A549 (cell line): Measurements from ENCODE around the gene TNS3. TPM values are rescaled to one million over a fixed set of nuclear protein-coding genes. Genes with fewer than 3 reads are reported as not detected.

Experiments
- ATAC-seq, 2 experiments: fragments of 200-7000 bp in 1 of 2; fragments of >200 bp in 1 of 2; cut with Nextera tagmentation in 1 of 2; cut with Tn5 transposase in 1 of 2; 3 replicates each; pipeline versions ENCODE4 v1.8.0 to v1.9.1; 2018 to 2020; ENCODE audit warnings: mild to moderate bottlenecking in 1 of 2, moderate library complexity in 1 of 2
- CTCF ChIA-PET: fragments of 300-600 bp; sonication (Branson Sonifier 250); formaldehyde crosslinking; extraction: SDS; loops from one replicate; lab custom pipeline; 2021; ENCODE audit warnings: antibody characterized with exemption, inconsistent platforms; lab: Yijun Ruan, JAX
- POLR2A ChIA-PET: fragments of 350-600 bp; formaldehyde crosslinking; extraction: SDS; loops from one replicate; lab custom pipeline; 2021; ENCODE audit warnings: antibody characterized with exemption, inconsistent platforms; lab: Yijun Ruan, JAX
- DNase-seq, 2 experiments: peaks; one replicate each; pipeline versions ENCODE4 v3.0.0 to v3.0.0-alpha.2; 2011 to 2016; ENCODE audit warnings: low read depth in 1 of 2, low spot score in 1 of 2
- FAIRE-seq: peaks from 2 replicates; lab custom pipeline; 2011; peaks lifted over from hg19 to GRCh38; lab: Jason Lieb, UNC
- H3K27ac ChIP-seq, 2 experiments: fragments of >200 bp; sonication (Bioruptor Twin); formaldehyde crosslinking; 3 replicates each; pipeline ENCODE4 v1.5.1; 2016 to 2017
- H3K4me1 ChIP-seq: fragments of >200 bp; sonication (Bioruptor Twin); formaldehyde crosslinking; 3 replicates; pipeline ENCODE4 v1.6.1; 2016
- H3K4me2 ChIP-seq: fragments of >200 bp; sonication (Bioruptor Twin); formaldehyde crosslinking; 3 replicates; pipeline ENCODE4 v1.6.1; 2016
- H3K4me3 ChIP-seq: fragments of >200 bp; sonication (Bioruptor Twin); formaldehyde crosslinking; 3 replicates; pipeline ENCODE4 v1.5.1; 2016
- H3K9me3 ChIP-seq: fragments of >200 bp; sonication (Bioruptor Twin); formaldehyde crosslinking; 3 replicates; pipeline ENCODE4 v1.6.1; 2016
- BHLHE40 ChIP-seq: IDR thresholded peaks from 2 replicates; pipeline ENCODE4 v1.6.1; 2012; ENCODE audit warnings: low read depth, low read length, inconsistent platforms
- CBX2 ChIP-seq: fragments of 200-600 bp; sonication (generic); IDR thresholded peaks from 2 replicates; pipeline ENCODE4 v1.6.1; 2016; ENCODE audit warnings: low read depth, mild to moderate bottlenecking, borderline replicate concordance
- CEBPB ChIP-seq, 2 experiments: fragments of >200 bp in 1 of 2; sonication (Bioruptor Twin) in 1 of 2; formaldehyde crosslinking in 1 of 2; IDR thresholded peaks; 2 replicates each; pipeline ENCODE4 v1.6.1; 2012 to 2016
- CHD2 ChIP-seq: fragments of 150-350 bp; IDR thresholded peaks from 2 replicates; pipeline ENCODE4 v1.6.1; 2014; ENCODE audit warnings: low read length; ENCODE audit not compliant: partially characterized antibody
- EHF ChIP-seq: fragments of 250-450 bp; sonication (Bioruptor Pico); IDR thresholded peaks from 2 replicates; pipeline ENCODE4 v1.5.0; 2020; ENCODE audit warnings: mild to moderate bottlenecking
- FOSB ChIP-seq: fragments of 250-450 bp; sonication (Bioruptor Pico); IDR thresholded peaks from 2 replicates; pipeline ENCODE4 v1.5.0; 2020; ENCODE audit warnings: mild to moderate bottlenecking, moderate library complexity
- FOXS1 ChIP-seq: fragments of 250-450 bp; sonication (Bioruptor Pico); IDR thresholded peaks from 2 replicates; pipeline ENCODE4 v1.5.0; 2020; ENCODE audit warnings: mild to moderate bottlenecking, moderate library complexity
- HOXA7 ChIP-seq: fragments of 250-450 bp; sonication (Bioruptor Pico); IDR thresholded peaks from 2 replicates; pipeline ENCODE4 v1.5.0; 2020; ENCODE audit warnings: mild to moderate bottlenecking, moderate library complexity
- HOXB5 ChIP-seq: fragments of 250-450 bp; sonication (Bioruptor Pico); IDR thresholded peaks from 2 replicates; pipeline ENCODE4 v1.5.0; 2020; ENCODE audit warnings: mild to moderate bottlenecking, moderate library complexity
- JUN ChIP-seq, 2 experiments: fragments of >200 bp; sonication (Bioruptor Twin); formaldehyde crosslinking; IDR thresholded peaks; 2 replicates in 1 of 2; 3 replicates in 1 of 2; pipeline ENCODE4 v1.6.1; 2016 to 2017
- KDM5A ChIP-seq: fragments of 200-600 bp; sonication (generic); IDR thresholded peaks from 2 replicates; pipeline ENCODE4 v1.6.1; 2016; ENCODE audit warnings: antibody characterized with exemption, mild to moderate bottlenecking
- MAFK ChIP-seq: fragments of 450-650 bp; IDR thresholded peaks from 2 replicates; pipeline ENCODE4 v1.6.1; 2014; ENCODE audit not compliant: partially characterized antibody
- MAZ ChIP-seq: fragments of 150-350 bp; IDR thresholded peaks from 2 replicates; pipeline ENCODE4 v1.6.1; 2014; ENCODE audit warnings: antibody characterized with exemption, low read depth, low read length, borderline replicate concordance
- POLR2A ChIP-seq: IDR thresholded peaks from 2 replicates; pipeline ENCODE4 v1.6.1; 2012; ENCODE audit warnings: mild to moderate bottlenecking, low read length
- POLR2AphosphoS2 ChIP-seq: conservative IDR thresholded peaks from 2 replicates; pipeline ENCODE4 v1.6.1; 2012; ENCODE audit warnings: low read length, improper control_type of control experiment, inconsistent platforms
- RCOR1 ChIP-seq: fragments of 150-350 bp; IDR thresholded peaks from 2 replicates; pipeline ENCODE4 v1.6.1; 2014; ENCODE audit warnings: antibody characterized with exemption, low read length, low read depth
- RNF2 ChIP-seq: fragments of 200-600 bp; sonication (generic); IDR thresholded peaks from 2 replicates; pipeline ENCODE4 v1.6.1; 2016; ENCODE audit warnings: low read depth, mild to moderate bottlenecking, antibody characterized with exemption, moderate library complexity, borderline replicate concordance
- SMC3 ChIP-seq: fragments of >200 bp; sonication (Bioruptor Twin); formaldehyde crosslinking; IDR thresholded peaks from 3 replicates; pipeline ENCODE4 v1.6.1; 2018; ENCODE audit warnings: inconsistent platforms
- SREBF2 ChIP-seq: fragments of 450-650 bp; IDR thresholded peaks from 2 replicates; pipeline ENCODE4 v1.6.1; 2014; ENCODE audit warnings: mild to moderate bottlenecking, moderate library complexity
- TP53 ChIP-seq: fragments of 250-450 bp; sonication (Bioruptor Pico); IDR thresholded peaks from 2 replicates; pipeline ENCODE4 v1.5.0; 2021; ENCODE audit warnings: mild to moderate bottlenecking, moderate library complexity
- ZC3H11A ChIP-seq: fragments of 450-650 bp; IDR thresholded peaks from 2 replicates; pipeline ENCODE4 v1.6.1; 2014; ENCODE audit warnings: antibody characterized with exemption, mild to moderate bottlenecking
- ZNF302 ChIP-seq: fragments of 250-450 bp; sonication (Bioruptor Pico); IDR thresholded peaks from 2 replicates; pipeline ENCODE4 v1.9.0; 2021; ENCODE audit warnings: inconsistent platforms, mild to moderate bottlenecking, moderate library complexity
- WGBS: methylation state at CpG from one replicate; pipeline ENCODE4 v1.1.6; 2017; ENCODE audit errors: missing lambda C conversion rate; 5-methylcytosine and 5-hydroxymethylcytosine counted together
- polyA plus RNA-seq, 4 experiments: library from polyadenylated mRNA; depleted of rRNA in 3 of 4; stranded (reverse); fragments of >200 nt; fragmentation: RNase III in 1 of 4; extraction: RNeasy Plus Mini Kit Qiagen cat#74134 plus additional on column Dnase treatment in 1 of 4; gene quantifications; 2 replicates in 3 of 4; 3 replicates in 1 of 4; pipeline ENCODE4 v1.2.3, GENCODE V29; 2011 to 2017
- TF ChIP-seq, protein P1 (sequence below): fragments of >200 bp; sonication (Bioruptor Twin); formaldehyde crosslinking; IDR thresholded peaks from 2 replicates; pipeline ENCODE4 v1.6.1; 2016
- TF ChIP-seq, protein P2 (sequence below): fragments of 450-650 bp; IDR thresholded peaks from 2 replicates; pipeline ENCODE4 v1.6.1; 2014; ENCODE audit warnings: antibody characterized with exemption
- TF ChIP-seq, protein P3 (sequence below): IDR thresholded peaks from 2 replicates; pipeline ENCODE4 v1.6.1; 2012

TNS3 gene
- polyA plus RNA-seq, 2 of the 4 experiments (the other 2 are of a cell fraction), result 107 to 134 TPM

DNA sequence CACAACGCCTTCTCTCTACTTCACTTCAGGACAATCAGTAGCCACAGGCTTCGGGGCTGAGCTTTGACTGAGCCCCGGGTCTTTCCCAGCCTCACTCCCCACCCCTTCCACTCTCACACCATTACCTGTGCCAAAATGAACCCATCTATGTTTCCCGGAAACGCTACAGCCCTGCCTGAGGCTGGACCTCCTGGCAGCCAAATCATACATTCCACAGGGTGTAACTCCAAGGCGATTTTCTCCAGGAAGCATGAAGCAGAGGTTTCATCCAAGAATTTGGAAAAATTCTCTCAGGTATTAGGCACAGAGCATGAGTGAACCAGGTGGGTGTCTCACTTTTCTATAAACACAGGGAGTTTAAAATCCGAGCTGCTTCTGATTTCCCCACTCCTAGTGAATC, 286.3 kb downstream of the TNS3 start:
- DNase-seq, result no peak
- no peak for ATAC-seq
- Histone ChIP-seq H3K4me3 (no peak overlapping the region), H3K9me3 (no peaks in the 10 kb centered on the region), H3K27ac (no peak overlapping the region), H3K4me1 (peaks cover 44% of the 10 kb centered on the region), H3K4me2 (no peak overlapping the region)
- TF ChIP-seq POLR2AphosphoS2, result no peak
- TF ChIP-seq RNF2, result no peak
- TF ChIP-seq ZNF302 (CRISPR knock-in tag), result no peak
- TF ChIP-seq, protein P1, sequence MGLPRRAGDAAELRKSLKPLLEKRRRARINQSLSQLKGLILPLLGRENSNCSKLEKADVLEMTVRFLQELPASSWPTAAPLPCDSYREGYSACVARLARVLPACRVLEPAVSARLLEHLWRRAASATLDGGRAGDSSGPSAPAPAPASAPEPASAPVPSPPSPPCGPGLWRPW, result no peak
- no peak for TF ChIP-seq POLR2A
- no peak for TF ChIP-seq MAZ
- no peak for TF ChIP-seq HOXB5 (CRISPR knock-in tag)
- no peak for TF ChIP-seq EHF (CRISPR knock-in tag)
- TF ChIP-seq SMC3, result no peak
- TF ChIP-seq CBX2, result no peak
- TF ChIP-seq KDM5A, result no peak
- FAIRE-seq, result no peak
- CTCF ChIA-PET, result interaction anchor here (1.0 to 5.8 kb wide), 2 partner anchors 30 to 41 kb away, joined by 3 to 19 read pairs; no protein-coding TSS in a partner anchor
- POLR2A ChIA-PET, result no interaction called here
- 88% methylated on average over 7 of the region's 7 CpGs for WGBS

DNA sequence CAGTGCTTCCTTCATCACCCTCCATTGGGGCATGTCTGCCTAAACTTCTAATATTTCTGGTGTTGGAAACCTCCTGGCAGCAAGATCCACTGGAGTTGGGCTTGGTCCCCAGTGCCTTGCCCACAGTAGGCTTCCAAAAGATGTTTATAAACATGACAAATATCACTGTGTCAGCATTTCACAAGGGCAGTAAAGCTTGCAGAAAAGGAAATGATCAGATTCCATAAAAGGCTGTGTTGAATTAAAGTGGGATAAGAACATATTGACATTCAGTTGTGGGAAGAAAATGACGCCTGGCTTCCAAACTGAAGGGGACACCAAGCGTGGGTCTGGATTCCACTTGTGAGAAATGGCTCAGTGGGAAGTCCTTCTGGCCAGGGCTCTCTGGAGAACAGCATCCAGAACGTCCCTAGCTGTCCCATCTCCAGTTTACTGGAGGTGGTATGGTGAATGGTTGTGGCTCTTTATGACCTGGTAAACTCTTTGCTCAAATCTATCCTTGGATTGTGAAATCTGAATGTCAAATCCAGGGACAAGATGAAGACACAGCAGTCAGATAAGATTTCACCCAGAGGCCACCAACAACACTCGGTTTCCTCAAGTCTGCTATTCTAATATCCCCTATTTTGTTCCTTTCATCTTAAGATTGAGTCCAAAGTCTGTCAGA, 287.2 kb downstream of the TNS3 start:
- 87% methylated on average over 4 of the region's 4 CpGs for WGBS
- peak; percentile 95 for TF ChIP-seq MAFK
- TF ChIP-seq, protein P2, sequence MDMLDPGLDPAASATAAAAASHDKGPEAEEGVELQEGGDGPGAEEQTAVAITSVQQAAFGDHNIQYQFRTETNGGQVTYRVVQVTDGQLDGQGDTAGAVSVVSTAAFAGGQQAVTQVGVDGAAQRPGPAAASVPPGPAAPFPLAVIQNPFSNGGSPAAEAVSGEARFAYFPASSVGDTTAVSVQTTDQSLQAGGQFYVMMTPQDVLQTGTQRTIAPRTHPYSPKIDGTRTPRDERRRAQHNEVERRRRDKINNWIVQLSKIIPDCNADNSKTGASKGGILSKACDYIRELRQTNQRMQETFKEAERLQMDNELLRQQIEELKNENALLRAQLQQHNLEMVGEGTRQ, result no peak
- no peak for FAIRE-seq
- ATAC-seq, result no peak
- Histone ChIP-seq H3K4me2 (no peak overlapping the region), H3K27ac (no peak overlapping the region), H3K9me3 (no peaks in the 10 kb centered on the region), H3K4me3 (no peak overlapping the region), H3K4me1 (peaks cover 47% of the 10 kb centered on the region)
- ChIA-PET CTCF (interaction anchor here (1.0 to 5.8 kb wide), 2 partner anchors 29 to 41 kb away, joined by 3 to 19 read pairs; no protein-coding TSS in a partner anchor), POLR2A (interaction anchor here (1.2 kb wide), 1 partner anchor 794 kb away, joined by 3 read pairs; the partner anchor contains the start of gene UPP1)
- no peak for DNase-seq

DNA sequence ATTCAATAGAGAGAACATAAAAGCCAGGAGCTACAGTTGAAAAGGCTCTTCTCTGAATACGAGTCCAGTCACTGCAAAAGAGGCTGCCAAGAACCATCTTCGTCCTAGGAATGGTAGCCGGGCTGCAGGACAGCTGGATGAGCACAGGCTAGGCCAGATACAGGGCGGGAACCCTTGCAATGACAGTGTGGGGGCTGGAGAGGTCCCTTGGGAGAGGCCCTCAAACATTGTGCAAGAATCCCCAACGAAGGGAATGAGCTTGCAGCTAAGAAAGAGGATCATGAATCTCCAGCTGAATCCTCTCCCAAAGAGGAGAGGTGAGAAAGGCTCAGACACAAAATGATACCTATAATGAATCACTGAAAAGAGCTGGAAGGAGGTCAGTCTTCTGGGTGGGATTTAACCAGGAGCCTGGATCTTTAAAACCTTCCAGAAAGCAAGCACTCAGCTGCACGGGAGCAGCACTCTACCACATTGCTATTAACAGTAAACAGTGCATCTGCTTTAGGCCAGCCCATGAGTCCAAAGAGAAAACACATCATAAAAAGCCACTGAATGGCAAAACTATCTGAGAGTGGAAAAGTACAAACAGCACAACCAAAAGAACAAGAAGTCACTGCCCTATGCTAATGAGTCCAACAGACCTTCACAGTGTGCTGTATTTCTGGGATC, 287.9 kb downstream of the TNS3 start:
- Histone ChIP-seq H3K27ac (no peak overlapping the region), H3K4me1 (peaks cover 47% of the 10 kb centered on the region), H3K4me2 (no peak overlapping the region), H3K9me3 (no peaks in the 10 kb centered on the region)
- ChIA-PET CTCF (interaction anchor here (1.3 to 5.8 kb wide), 2 partner anchors 24 to 28 kb away, joined by 3 to 19 read pairs; no protein-coding TSS in a partner anchor), POLR2A (interaction anchor here (1.2 kb wide), 1 partner anchor 795 kb away, joined by 3 read pairs; the partner anchor contains the start of gene UPP1)
- DNase-seq, result no peak
- 87% methylated on average over 6 of the region's 6 CpGs for WGBS
- ATAC-seq, result 0 out of 6 replicates have a peak, but pooled peaks of 1 of the 2 experiments have one; percentile 4
- TF ChIP-seq TP53 (CRISPR knock-in tag) (no peak), POLR2A (no peak), CHD2 (no peak), KDM5A (no peak), FOXS1 (no peak), CEBPB (IDR thresholded peaks at IDR 0.05) (no peak), BHLHE40 (no peak), JUN (IDR thresholded peaks at IDR 0.05) (no peak), EHF (CRISPR knock-in tag) (no peak), FOSB (no peak), HOXA7 (no peak), RCOR1 (no peak), ZC3H11A (no peak), SREBF2 (no peak), MAFK (no peak)
- TF ChIP-seq, protein P2, result no peak
- TF ChIP-seq, protein P3, sequence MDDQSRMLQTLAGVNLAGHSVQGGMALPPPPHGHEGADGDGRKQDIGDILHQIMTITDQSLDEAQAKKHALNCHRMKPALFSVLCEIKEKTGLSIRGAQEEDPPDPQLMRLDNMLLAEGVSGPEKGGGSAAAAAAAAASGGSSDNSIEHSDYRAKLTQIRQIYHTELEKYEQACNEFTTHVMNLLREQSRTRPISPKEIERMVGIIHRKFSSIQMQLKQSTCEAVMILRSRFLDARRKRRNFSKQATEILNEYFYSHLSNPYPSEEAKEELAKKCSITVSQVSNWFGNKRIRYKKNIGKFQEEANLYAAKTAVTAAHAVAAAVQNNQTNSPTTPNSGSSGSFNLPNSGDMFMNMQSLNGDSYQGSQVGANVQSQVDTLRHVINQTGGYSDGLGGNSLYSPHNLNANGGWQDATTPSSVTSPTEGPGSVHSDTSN, result no peak
- TF ChIP-seq, all 56 proteins: peak for 0
- H3K4me3 ChIP-seq, result no peak overlapping the region
- FAIRE-seq, result no peak
